ENCODE data around the gene ABCA9.
"Not testable (repeated sequence)": the region's sequence is repeated elsewhere in the genome, so short reads cannot be mapped to it uniquely, and the experiment has no call there.

The ABCA9 gene

DNA sequence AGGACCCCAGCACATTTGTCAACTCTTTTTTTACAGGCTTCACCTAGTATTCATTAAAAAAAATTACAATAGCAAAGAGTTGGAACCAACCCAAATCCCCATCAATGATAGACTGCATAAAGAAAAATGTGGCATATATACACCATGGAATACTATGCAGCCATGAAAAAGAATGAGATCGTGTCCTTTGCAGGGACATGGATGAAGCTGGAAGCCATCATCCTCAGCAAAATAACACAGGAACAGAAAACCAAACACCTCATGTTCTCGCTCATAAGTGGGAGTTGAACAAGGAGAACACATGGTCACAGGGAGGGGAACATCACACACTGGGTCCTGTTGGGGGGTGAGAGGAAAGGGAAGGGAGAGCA is 116.9 kb downstream of the ABCA9 start:
- not testable (repeated sequence) for H3K4me1 Mint-ChIP-seq; H3K4me3 Mint-ChIP-seq; H3K27me3 Mint-ChIP-seq; H3K36me3 Mint-ChIP-seq; H3K9me3 Mint-ChIP-seq; ATAC-seq (ENCODE audit: low read depth); H3K27ac Mint-ChIP-seq; DNase-seq (ENCODE audit: low spot score in 2 of 2)

DNA sequence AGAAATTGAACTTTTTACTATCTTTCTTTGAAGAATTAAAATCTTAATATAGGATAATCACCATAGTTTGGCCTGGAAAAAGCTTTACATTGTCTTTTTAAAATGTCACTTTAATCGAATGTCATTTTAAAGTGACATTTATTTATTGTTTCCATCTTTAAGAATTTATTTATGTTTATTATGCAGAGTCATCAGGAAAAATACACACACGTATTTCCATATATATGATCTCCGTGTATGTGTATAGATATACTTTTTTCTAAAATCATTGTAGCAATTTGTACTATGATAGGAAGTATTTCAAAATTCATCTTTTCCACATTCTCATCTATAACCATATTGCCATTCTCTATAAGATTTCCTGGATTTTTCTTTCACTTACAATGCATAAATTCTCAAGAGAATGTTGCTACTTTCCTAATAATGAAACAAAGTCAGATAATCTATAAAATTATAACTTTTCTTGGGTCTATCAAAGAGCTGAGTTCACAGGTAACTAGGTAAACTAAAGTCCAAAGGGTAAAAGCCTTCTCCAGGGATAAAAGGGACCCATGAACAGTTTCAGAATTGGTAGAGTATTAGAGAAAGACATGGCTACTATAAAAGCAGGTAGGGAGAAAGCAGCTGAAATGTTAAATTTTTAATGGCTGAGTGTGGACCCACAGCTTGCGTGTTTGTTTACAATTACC is 117.5 kb downstream of the ABCA9 start:
- Mint-ChIP-seq H3K27ac (no peak overlapping the region), H3K4me1 (no peaks in the 10 kb centered on the region), H3K27me3 (peaks cover 4% of the 10 kb centered on the region), H3K4me3 (no peak overlapping the region), H3K9me3 (peaks cover 3% of the 10 kb centered on the region), H3K36me3 (no peaks in the 10 kb centered on the region)
- ATAC-seq (ENCODE audit: low read depth) (no peak), DNase-seq (ENCODE audit: low spot score in 2 of 2) (no peak)

DNA sequence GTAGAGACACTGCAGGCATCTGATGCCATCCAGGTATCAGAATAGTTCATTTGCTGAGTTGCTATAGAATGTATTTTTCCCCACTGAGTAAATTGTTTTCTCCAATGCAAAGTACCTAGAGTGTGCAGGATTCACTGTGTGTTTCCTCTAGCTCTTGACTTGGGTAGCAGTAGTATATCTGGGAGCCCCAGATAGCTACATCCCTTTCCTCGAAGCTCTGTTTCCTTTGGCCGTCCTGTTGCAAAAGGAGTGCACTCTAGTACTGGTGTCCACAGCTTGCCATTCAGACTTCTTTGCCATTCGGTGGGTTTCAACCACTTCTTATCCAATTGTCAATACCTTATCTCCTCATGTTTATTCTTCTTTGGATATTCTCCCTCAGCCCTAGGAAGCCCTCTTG is 118.3 kb downstream of the ABCA9 start:
- H3K27ac Mint-ChIP-seq: no peak overlapping the region
- DNase-seq (ENCODE audit: low spot score in 2 of 2) (no peak), ATAC-seq (ENCODE audit: low read depth) (no peak)
- no peak overlapping the region for H3K4me3 Mint-ChIP-seq
- no peaks in the 10 kb centered on the region for H3K4me1 Mint-ChIP-seq
- H3K27me3 Mint-ChIP-seq: peaks cover 4% of the 10 kb centered on the region
- no peaks in the 10 kb centered on the region for H3K36me3 Mint-ChIP-seq
- no peaks in the 10 kb centered on the region for H3K9me3 Mint-ChIP-seq

DNA sequence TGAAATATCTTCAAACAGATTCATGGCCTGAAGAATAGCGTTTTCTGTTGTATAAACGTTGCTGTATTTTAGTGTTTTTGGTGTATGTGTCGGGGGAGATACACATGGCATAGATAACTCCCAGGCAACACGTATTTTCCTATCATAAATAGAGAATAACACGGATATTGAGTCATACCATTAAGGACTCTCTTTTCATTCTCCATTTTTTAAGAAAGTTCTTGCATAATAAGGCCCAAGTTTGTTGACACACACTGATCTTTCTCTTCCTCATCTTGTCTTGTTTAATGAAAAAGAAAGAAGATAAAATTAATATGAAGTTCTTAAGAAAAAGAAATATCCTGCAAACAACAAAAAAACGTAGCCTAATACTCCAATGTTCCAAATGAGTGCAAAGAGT is 119.0 kb downstream of the ABCA9 start:
- Mint-ChIP-seq H3K27ac (no peak overlapping the region), H3K9me3 (no peaks in the 10 kb centered on the region), H3K4me3 (no peak overlapping the region), H3K4me1 (no peaks in the 10 kb centered on the region), H3K36me3 (no peaks in the 10 kb centered on the region), H3K27me3 (peaks cover 4% of the 10 kb centered on the region)
- DNase-seq (ENCODE audit: low spot score in 2 of 2) (no peak), ATAC-seq (ENCODE audit: low read depth) (no peak)

DNA sequence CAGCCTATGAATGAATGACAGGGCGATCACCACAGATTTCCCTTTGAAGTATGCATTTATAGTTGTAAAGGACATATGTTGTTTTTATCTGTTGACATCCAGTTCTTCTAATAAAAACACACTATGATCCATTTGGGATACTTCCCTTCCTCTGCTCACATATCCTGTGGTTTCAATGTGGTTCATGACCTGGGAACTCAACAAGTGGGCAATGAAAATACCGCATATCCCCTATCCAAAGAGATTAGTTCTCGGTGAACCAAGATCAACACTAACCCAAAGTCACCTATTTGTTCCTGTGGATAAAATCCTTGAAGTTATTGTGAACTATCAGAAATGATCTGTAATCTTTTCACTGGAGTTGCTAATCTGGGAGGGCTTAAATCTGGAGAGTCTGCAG is 121.5 kb downstream of the ABCA9 start:
- H3K4me3 Mint-ChIP-seq: no peak overlapping the region
- H3K27ac Mint-ChIP-seq: no peak overlapping the region
- DNase-seq (ENCODE audit: low spot score in 2 of 2): no peak
- no peaks in the 10 kb centered on the region for H3K36me3 Mint-ChIP-seq
- no peaks in the 10 kb centered on the region for H3K9me3 Mint-ChIP-seq
- H3K4me1 Mint-ChIP-seq: no peaks in the 10 kb centered on the region
- no peak for ATAC-seq (ENCODE audit: low read depth)
- peaks cover 4% of the 10 kb centered on the region for H3K27me3 Mint-ChIP-seq

DNA sequence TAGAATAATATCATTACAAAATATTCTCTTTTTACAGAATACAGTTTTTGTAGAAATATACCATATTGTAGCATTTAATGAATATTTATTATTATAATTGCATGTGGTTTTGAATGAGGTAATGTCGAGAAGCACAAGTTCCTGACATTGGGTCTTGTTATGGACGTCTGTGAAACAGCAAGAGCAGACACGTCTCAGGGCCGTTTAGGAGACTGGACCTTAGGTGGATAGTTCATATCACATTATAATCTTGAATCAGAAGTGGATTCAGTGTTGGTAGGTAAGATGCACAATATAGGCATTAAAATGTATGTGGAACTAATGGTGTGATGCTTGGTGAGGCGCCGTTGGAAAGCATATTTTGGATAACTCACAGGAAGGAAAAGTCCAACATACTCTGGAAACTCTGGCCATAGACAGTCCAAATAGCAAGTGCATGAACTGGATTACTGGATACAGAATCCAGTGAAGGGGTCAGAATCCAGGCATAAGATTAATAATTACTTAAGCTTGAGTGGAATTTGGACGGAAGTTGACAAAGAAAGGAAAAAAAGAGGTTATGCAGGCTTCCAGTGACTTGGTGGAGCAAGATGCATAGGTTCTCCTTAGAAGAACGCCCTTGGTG is 122.7 kb downstream of the ABCA9 start:
- Mint-ChIP-seq H3K36me3 (no peaks in the 10 kb centered on the region), H3K9me3 (no peaks in the 10 kb centered on the region), H3K4me3 (no peak overlapping the region), H3K27ac (no peak overlapping the region), H3K27me3 (peaks cover 2% of the 10 kb centered on the region), H3K4me1 (no peaks in the 10 kb centered on the region)
- ATAC-seq (ENCODE audit: low read depth): no peak
- DNase-seq (ENCODE audit: low spot score in 2 of 2): no peak

DNA sequence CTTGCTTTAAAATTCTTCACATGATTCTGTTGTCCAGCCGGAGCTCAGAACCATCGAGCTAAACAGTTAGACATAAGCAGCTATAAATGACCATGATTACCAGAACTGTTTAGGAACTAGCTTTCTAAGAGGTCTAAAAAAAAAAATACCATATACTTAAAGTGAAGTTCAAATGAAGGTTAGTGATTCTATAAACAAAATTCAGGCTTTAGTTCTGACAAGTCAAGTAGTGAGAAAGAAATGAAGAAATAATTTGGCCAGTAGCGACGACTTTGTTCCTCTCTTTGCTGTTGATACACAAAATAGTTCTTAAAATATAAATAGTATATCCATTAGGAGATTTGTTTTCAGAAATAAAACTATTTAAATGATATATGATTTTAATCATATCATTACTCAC is 133.2 kb downstream of the ABCA9 start:
- Mint-ChIP-seq H3K36me3 (no peaks in the 10 kb centered on the region), H3K4me1 (no peaks in the 10 kb centered on the region), H3K27me3 (peaks cover 2% of the 10 kb centered on the region), H3K27ac (no peak overlapping the region), H3K9me3 (no peaks in the 10 kb centered on the region), H3K4me3 (no peak overlapping the region)
- DNase-seq (ENCODE audit: low spot score in 2 of 2): no peak
- no peak for ATAC-seq (ENCODE audit: low read depth)

DNA sequence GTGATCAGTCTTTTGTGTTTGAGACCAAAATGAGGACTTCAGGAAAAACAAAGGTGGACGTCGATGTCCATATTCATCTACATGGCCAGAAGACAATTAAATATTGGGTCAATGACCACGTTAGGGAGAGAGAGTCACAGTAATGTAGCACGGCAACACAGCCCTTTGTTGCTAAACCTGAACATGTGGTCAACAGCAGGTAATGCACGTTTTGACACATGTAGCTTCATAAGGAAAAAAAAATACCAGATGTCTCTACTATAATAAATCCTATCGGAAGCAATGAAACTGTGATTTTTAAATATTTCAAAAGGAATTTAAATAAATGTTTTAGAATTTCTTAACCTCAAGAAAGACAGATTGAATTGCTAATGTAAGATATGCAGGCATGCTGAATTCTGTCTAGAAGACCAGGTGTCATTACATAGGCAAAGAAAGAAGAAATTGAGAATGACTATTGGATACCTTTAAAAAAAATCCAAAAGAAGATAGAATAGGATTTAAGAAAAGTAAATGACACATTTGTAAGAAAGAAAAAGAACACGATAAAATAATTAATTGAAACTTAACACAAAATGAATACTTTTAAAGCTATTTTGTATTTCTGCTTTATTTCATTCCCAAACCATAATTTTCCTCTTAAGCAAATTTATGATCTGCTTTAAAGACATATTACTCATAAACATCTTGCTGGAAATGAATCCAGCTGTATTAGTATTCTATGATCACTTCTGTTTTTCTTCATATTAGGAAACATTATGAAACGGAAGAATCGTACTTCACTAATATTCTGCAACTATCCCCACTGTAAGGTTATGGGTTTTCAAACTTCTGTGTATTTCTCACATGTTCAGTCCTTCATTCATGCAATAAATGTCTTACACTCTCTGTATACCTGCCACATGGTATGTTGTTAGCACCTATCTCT is 135.7 kb downstream of the ABCA9 start:
- H3K4me3 Mint-ChIP-seq: no peak overlapping the region
- DNase-seq (ENCODE audit: low spot score in 2 of 2) (no peak), ATAC-seq (ENCODE audit: low read depth) (no peak)
- no peaks in the 10 kb centered on the region for H3K4me1 Mint-ChIP-seq
- H3K9me3 Mint-ChIP-seq: peaks cover under 1% of the 10 kb centered on the region
- H3K27me3 Mint-ChIP-seq: no peaks in the 10 kb centered on the region
- no peak overlapping the region for H3K27ac Mint-ChIP-seq
- H3K36me3 Mint-ChIP-seq: no peaks in the 10 kb centered on the region
